Activated CD8-positive, alpha-beta memory T cell treated with anti-CD3 and anti-CD28 coated beads, Interleukin-2, amount 10 ng/mL, durations not matched to agents 7 days and 5 days (primary cell): ENCODE results near the gene FGD5. TPM values are rescaled to one million over a fixed set of nuclear protein-coding genes. Genes with fewer than 3 reads are reported as not detected.
"Not testable (repeated sequence)": the region's sequence is repeated elsewhere in the genome, so short reads cannot be mapped to it uniquely, and the experiment has no call there.

Experiments used
- ATAC-seq: fragments of 150-1000 bp; cut with Tn5 transposase; one replicate; pipeline ENCODE4 v1.10.0; 2021; ENCODE audit warnings: moderate library complexity
- CTCF ChIA-PET: fragments of 350-600 bp; sonication (Branson Sonifier 250); formaldehyde crosslinking; loops from one replicate; lab custom pipeline; 2021; ENCODE audit warnings: antibody characterized with exemption; lab: Charles Lee
- DNase-seq: peaks from one replicate; pipeline ENCODE4 v3.0.0-alpha.2; 2020
- H3K27ac Mint-ChIP-seq: one replicate; pipeline ENCODE4 v1.8.0; 2021; ENCODE audit warnings: mild to moderate bottlenecking, mixed read lengths
- H3K27me3 Mint-ChIP-seq: one replicate; pipeline ENCODE4 v1.8.0; 2021; ENCODE audit warnings: mixed read lengths
- H3K36me3 Mint-ChIP-seq: one replicate; pipeline ENCODE4 v1.8.0; 2021; ENCODE audit warnings: mild to moderate bottlenecking, mixed read lengths
- H3K4me1 Mint-ChIP-seq: one replicate; pipeline ENCODE4 v1.8.0; 2021; ENCODE audit warnings: mixed read lengths
- H3K4me3 Mint-ChIP-seq: one replicate; pipeline ENCODE4 v1.8.0; 2021; ENCODE audit warnings: mild to moderate bottlenecking, moderate library complexity, mixed read lengths
- H3K9me3 Mint-ChIP-seq: one replicate; pipeline ENCODE4 v1.8.0; 2022; ENCODE audit warnings: low read depth, mixed read lengths
- total RNA-seq, 2 experiments: library from RNA; stranded (reverse); gene quantifications; one replicate each; pipeline ENCODE4 v1.2.3, GENCODE V29; 2021

The FGD5 gene
- total RNA-seq, 2 experiments from 2014 or later, result not detected

- no peak for ATAC-seq
- CTCF ChIA-PET, result no interaction called here
- no peak for DNase-seq
- no peak overlapping the region for H3K4me3 Mint-ChIP-seq
- peaks cover 26% of the 10 kb centered on the region for H3K4me1 Mint-ChIP-seq
- H3K27ac Mint-ChIP-seq, result no peak overlapping the region
- H3K9me3 Mint-ChIP-seq, result no peaks in the 10 kb centered on the region
- H3K27me3 Mint-ChIP-seq, result peaks cover 71% of the 10 kb centered on the region
- H3K36me3 Mint-ChIP-seq, result no peaks in the 10 kb centered on the region
Observed at GRCh38 chr3:14805961-14806537, 12.7 kb upstream of the FGD5 start.

- Mint-ChIP-seq H3K4me3 (no peak overlapping the region), H3K36me3 (no peaks in the 10 kb centered on the region), H3K27ac (no peak overlapping the region), H3K4me1 (peaks cover 26% of the 10 kb centered on the region), H3K27me3 (peaks cover 78% of the 10 kb centered on the region), H3K9me3 (no peaks in the 10 kb centered on the region)
- DNase-seq, result peak; percentile 74
- peak; percentile 34 for ATAC-seq
- CTCF ChIA-PET, result interaction anchor here (1.1 kb wide), 1 partner anchor 114 kb away, joined by 4 read pairs; no protein-coding TSS in a partner anchor
Observed at GRCh38 chr3:14806641-14807263, 12.0 kb upstream of the FGD5 start.

- CTCF ChIA-PET, result no interaction called here
Observed at GRCh38 chr3:14808025-14808424, 10.7 kb upstream of the FGD5 start.

DNA sequence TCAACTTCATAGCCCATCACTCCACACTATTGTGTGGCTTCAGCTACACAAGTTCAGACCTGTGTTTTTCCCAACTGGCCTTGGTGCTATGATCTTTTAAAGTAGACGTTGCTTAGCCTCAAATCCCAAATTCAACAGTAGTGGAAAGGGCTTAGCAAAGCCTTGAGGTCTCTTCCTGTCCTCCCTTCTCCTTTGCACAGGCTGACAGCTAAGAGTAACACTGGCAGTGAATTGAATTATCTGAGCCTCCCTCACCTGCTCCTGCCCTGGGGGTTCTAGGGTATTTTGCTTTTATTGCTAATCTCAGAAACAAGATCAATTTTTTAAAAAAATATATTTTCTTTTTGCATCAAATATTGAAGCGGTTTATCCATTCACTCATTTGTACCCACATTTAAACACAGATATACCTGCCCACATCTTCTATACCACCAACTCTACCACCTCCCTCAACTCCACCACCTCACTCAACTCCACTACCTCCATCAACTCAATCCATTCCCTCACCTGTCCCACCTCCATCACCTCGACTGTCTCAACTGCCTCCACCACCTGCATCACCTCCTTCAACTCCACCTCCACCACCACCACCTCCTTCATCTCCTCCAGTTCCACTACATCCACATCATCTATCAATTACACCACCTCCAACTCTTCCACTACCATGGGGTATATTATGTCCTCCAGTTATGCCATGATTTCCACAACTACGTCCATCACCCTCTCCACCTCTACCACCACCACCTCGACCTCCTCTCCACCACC lies 10.1 kb upstream of the FGD5 start:
- DNase-seq (no peak), ATAC-seq (no peak)
- H3K9me3 Mint-ChIP-seq, result no peaks in the 10 kb centered on the region
- H3K4me1 Mint-ChIP-seq, result peaks cover 23% of the 10 kb centered on the region
- no peaks in the 10 kb centered on the region for H3K36me3 Mint-ChIP-seq
- H3K27ac Mint-ChIP-seq, result no peak overlapping the region
- CTCF ChIA-PET, result no interaction called here
- peaks cover 86% of the 10 kb centered on the region for H3K27me3 Mint-ChIP-seq
- H3K4me3 Mint-ChIP-seq, result no peak overlapping the region

More at GRCh38 chr3:14808025-14808424, 10.7 kb upstream of the FGD5 start:
- ATAC-seq (no peak), DNase-seq (no peak)
- Mint-ChIP-seq H3K36me3 (no peaks in the 10 kb centered on the region), H3K27ac (no peak overlapping the region), H3K4me1 (peaks cover 26% of the 10 kb centered on the region), H3K27me3 (peaks cover 84% of the 10 kb centered on the region), H3K9me3 (no peaks in the 10 kb centered on the region), H3K4me3 (no peak overlapping the region)

DNA sequence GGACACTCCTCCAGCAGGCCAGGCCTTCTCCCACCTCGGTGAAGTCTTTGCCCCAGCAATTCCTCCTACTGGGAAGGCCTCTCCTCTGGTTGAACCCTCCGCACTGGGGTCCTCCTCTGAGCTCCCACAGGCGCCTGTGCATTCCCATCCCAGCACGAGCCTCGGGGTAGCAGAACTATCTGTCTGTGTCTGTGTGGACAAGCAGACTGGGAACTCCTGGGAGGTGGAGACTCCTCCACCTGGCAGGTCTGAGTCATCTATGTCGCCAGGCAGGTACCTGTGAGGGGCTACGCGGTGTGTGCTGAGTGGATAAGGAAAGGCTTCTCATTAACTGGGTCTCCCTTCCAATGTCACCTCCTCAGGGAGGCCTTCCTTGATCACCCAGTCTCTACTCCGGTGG lies 9.2 kb upstream of the FGD5 start:
- H3K36me3 Mint-ChIP-seq, CTCF ChIA-PET, DNase-seq, H3K27ac Mint-ChIP-seq, ATAC-seq, H3K9me3 Mint-ChIP-seq, H3K4me3 Mint-ChIP-seq: not testable (repeated sequence)
- peaks cover 84% of the 10 kb centered on the region for H3K27me3 Mint-ChIP-seq
- H3K4me1 Mint-ChIP-seq, result peaks cover 16% of the 10 kb centered on the region

- no peaks in the 10 kb centered on the region for H3K36me3 Mint-ChIP-seq
- peaks cover 84% of the 10 kb centered on the region for H3K27me3 Mint-ChIP-seq
- no peak for DNase-seq
- no peak overlapping the region for H3K4me3 Mint-ChIP-seq
- H3K9me3 Mint-ChIP-seq, result no peaks in the 10 kb centered on the region
- no peak for ATAC-seq
- CTCF ChIA-PET, result no interaction called here
- H3K27ac Mint-ChIP-seq, result no peak overlapping the region
- peaks cover 10% of the 10 kb centered on the region for H3K4me1 Mint-ChIP-seq
Observed at GRCh38 chr3:14810070-14810791, 8.5 kb upstream of the FGD5 start.

- CTCF ChIA-PET, result no interaction called here
- Mint-ChIP-seq H3K4me3 (no peak overlapping the region), H3K4me1 (peaks cover 10% of the 10 kb centered on the region), H3K36me3 (no peaks in the 10 kb centered on the region), H3K27ac (no peak overlapping the region), H3K27me3 (peaks cover 84% of the 10 kb centered on the region), H3K9me3 (no peaks in the 10 kb centered on the region)
- DNase-seq, result no peak
- no peak for ATAC-seq
Observed at GRCh38 chr3:14810801-14811661, 7.7 kb upstream of the FGD5 start.

DNA sequence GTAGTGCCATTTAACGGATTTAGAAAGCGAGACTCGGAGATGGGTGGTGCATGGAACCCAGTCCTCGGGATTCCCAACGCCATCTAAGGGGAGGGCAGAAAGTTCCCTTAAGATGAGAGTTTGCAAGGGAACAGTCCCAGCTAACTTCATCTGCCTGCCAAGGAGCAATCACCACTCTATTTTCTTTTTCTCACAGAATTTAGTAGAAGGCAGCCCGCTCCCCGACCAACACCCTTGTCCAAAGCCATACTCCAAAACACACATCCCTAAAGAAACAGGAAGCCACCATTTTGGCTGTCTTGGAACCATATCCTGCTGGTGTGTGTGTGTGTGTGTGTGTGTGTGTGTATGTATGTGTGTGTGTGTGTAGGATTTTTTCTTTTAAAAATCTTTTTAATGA lies 7.1 kb upstream of the FGD5 start:
- no peak overlapping the region for H3K4me3 Mint-ChIP-seq
- H3K36me3 Mint-ChIP-seq, result no peaks in the 10 kb centered on the region
- H3K27ac Mint-ChIP-seq, result no peak overlapping the region
- CTCF ChIA-PET, result no interaction called here
- no peaks in the 10 kb centered on the region for H3K9me3 Mint-ChIP-seq
- peaks cover 4% of the 10 kb centered on the region for H3K4me1 Mint-ChIP-seq
- DNase-seq (no peak), ATAC-seq (no peak)
- peaks cover 80% of the 10 kb centered on the region for H3K27me3 Mint-ChIP-seq

DNA sequence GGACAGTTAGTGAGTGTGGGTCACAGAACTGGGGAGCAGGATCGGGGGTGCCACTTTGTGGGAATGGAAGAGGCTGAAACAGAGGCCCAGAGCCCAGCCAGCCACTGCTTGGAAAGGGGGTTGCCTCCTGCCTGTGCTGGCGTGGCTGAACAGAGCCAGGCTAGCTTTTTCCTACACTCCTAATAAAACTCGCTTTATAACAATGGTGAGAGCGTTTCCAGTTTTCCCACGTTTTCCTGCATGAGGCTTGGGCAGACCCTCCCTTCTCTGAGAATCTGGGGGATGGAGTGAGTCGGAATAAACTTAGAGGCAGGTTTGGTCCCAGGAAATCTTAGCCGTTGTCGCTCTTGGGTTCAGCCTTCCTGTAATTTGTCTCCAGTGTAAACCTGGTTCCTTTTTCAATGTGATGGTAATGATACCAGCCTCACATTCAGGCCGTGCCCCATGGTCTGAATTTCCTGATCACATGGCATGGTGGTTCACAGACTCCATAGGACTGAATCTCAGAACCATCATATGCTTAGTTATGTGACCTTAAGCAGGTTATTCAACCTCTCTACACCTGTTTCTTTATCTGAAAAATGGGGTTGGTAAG lies 6.5 kb upstream of the FGD5 start:
- H3K27me3 Mint-ChIP-seq, result peaks cover 75% of the 10 kb centered on the region
- no peak overlapping the region for H3K27ac Mint-ChIP-seq
- DNase-seq, result no peak
- H3K4me3 Mint-ChIP-seq, result no peak overlapping the region
- no peaks in the 10 kb centered on the region for H3K9me3 Mint-ChIP-seq
- ATAC-seq, result no peak
- no peaks in the 10 kb centered on the region for H3K36me3 Mint-ChIP-seq
- no peaks in the 10 kb centered on the region for H3K4me1 Mint-ChIP-seq
- CTCF ChIA-PET, result no interaction called here

- H3K27me3 Mint-ChIP-seq, result peaks cover 54% of the 10 kb centered on the region
- H3K27ac Mint-ChIP-seq, result no peak overlapping the region
- no peaks in the 10 kb centered on the region for H3K4me1 Mint-ChIP-seq
- H3K4me3 Mint-ChIP-seq, result no peak overlapping the region
- H3K36me3 Mint-ChIP-seq, result no peaks in the 10 kb centered on the region
- CTCF ChIA-PET, result no interaction called here
- no peaks in the 10 kb centered on the region for H3K9me3 Mint-ChIP-seq
- DNase-seq, result no peak
- ATAC-seq, result no peak
Observed at GRCh38 chr3:14814411-14814871, 4.3 kb upstream of the FGD5 start.

DNA sequence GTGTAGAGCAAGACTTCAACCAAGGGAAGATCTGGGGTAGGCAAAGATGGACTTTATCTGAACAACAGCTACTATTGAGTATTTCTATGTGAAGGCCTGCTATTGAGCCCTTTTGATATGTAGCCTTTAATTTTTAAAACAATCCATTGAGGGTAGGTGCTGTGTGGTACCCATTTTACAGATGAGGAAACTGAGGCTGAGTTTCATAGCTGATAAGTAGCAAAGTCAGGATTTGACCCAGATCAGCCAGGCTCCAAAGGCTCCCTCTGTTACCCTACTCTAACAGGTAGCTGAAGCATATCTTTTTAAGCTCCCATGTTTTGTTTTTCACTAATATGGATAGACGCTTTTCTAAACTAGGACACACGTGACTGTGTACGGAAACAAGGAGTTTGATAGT lies 2.4 kb upstream of the FGD5 start:
- CTCF ChIA-PET, result interaction anchor here (1.0 kb wide), 1 partner anchor 11 kb away, joined by 5 read pairs; no protein-coding TSS in a partner anchor
- no peaks in the 10 kb centered on the region for H3K36me3 Mint-ChIP-seq
- no peak for ATAC-seq

DNA sequence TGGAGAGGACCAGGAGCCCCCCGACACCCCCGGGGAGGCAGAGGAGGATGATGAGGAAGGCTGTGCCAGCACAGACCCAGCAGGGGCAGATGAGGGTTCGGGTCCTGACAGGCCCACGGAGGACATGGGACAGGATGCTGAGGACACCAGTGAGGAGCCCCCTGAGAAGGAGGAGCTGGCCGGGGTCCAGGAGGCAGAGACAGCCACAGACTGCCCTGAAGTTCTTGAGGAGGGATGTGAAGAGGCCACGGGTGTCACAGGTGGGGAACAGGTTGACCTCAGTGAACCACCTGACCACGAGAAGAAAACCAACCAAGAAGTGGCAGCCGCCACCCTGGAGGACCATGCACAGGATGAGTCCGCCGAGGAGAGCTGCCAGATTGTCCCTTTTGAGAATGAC lies 909 bp downstream of the FGD5 start:
- H3K4me1 Mint-ChIP-seq, result no peaks in the 10 kb centered on the region
- H3K9me3 Mint-ChIP-seq, result no peaks in the 10 kb centered on the region
- no peak overlapping the region for H3K27ac Mint-ChIP-seq
- H3K27me3 Mint-ChIP-seq, result peaks cover 33% of the 10 kb centered on the region
- CTCF ChIA-PET, result no interaction called here
- no peaks in the 10 kb centered on the region for H3K36me3 Mint-ChIP-seq
- ATAC-seq (no peak), DNase-seq (no peak)
- no peak overlapping the region for H3K4me3 Mint-ChIP-seq

More for the DNA sequence above, 2.4 kb upstream of the FGD5 start:
- H3K9me3 Mint-ChIP-seq, result no peaks in the 10 kb centered on the region
- no peak overlapping the region for H3K27ac Mint-ChIP-seq
- peaks cover 41% of the 10 kb centered on the region for H3K27me3 Mint-ChIP-seq
- H3K4me3 Mint-ChIP-seq, result no peak overlapping the region
- H3K4me1 Mint-ChIP-seq, result no peaks in the 10 kb centered on the region
- no peak for DNase-seq
